PFSK-1 (cell line): Measurements from ENCODE around the gene ELAVL2.

Experiments used
- POLR2AphosphoS5 ChIP-seq: IDR thresholded peaks from 2 replicates; pipeline ENCODE4 v1.6.1; 2012; ENCODE audit warnings: low read depth, mild to moderate bottlenecking, control low read depth, low read length, moderate library complexity
- REST ChIP-seq, 2 experiments: IDR thresholded peaks; 2 replicates each; pipeline versions ENCODE4 v1.6.1 to v1.8.0; 2011 to 2012; ENCODE audit warnings: low read depth in 2 of 2, low read length in 2 of 2, control low read depth in 1 of 2, inconsistent platforms in 1 of 2, mild to moderate bottlenecking in 1 of 2, moderate library complexity in 1 of 2; ENCODE audit not compliant: insufficient read depth in 1 of 2
- TAF1 ChIP-seq: IDR thresholded peaks from 2 replicates; pipeline ENCODE4 v1.6.1; 2012; ENCODE audit warnings: low read length, control low read depth, borderline replicate concordance; ENCODE audit not compliant: insufficient read depth

- TF ChIP-seq TAF1, result no peak
- no peak for TF ChIP-seq POLR2AphosphoS5
- TF ChIP-seq REST (IDR thresholded peaks at IDR 0.05; ENCODE audit: insufficient read depth in 1 of 2, low read depth in 2 of 2, low read length in 2 of 2), result no peak
Measured at GRCh38 chr9:23665051-23665450, 161.0 kb downstream of the ELAVL2 start.
